Posterior vena cava (tissue), 2 donors: ENCODE data around the gene GJD4. TPM values are rescaled to one million over a fixed set of nuclear protein-coding genes. Genes with fewer than 3 reads are reported as not detected.

Experiments
- DNase-seq: peaks from one replicate; pipeline ENCODE4 v3.0.0-alpha.2; 2020; ENCODE audit warnings: low spot score
- intact Hi-C, 2 donors: fragments of 100-400 bp; cut with DNase I; formaldehyde crosslinking; loops; one replicate each; pipeline versions ENCODE4 v1.14.1 to v1.14.2; 2022 to 2023
- total RNA-seq, 2 donors: library from RNA; stranded (reverse); fragmentation: NEBNext Ultra II Directional; extraction: Animal tissue kit (Norgen Biotek cat#: 25700); gene quantifications; one replicate each; pipeline ENCODE4 v1.2.1, GENCODE V29; 2021
- donor health status: DM: yes; HTN: yes; CAD: no.
- donor health status: DM: yes; HTN: yes; CAD: no.

Gene GJD4
- total RNA-seq, 2 donors from 2014 or later = not detected

GRCh38 chr10:35576730-35577129 is 28.4 kb upstream of the GJD4 start:
- intact Hi-C loops = no loop called here
- DNase-seq = no peak

- intact Hi-C loops = no loop called here
- DNase-seq = no peak
Observed at GRCh38 chr10:35577926-35578617, 27.1 kb upstream of the GJD4 start.

GRCh38 chr10:35578618-35578956 is 26.6 kb upstream of the GJD4 start:
- no peak for DNase-seq
- intact Hi-C loops = no loop called here

- no peak for DNase-seq
- intact Hi-C loops = no loop called here
Observed at GRCh38 chr10:35579116-35579515, 26.0 kb upstream of the GJD4 start.

GRCh38 chr10:35579726-35580422 is 25.3 kb upstream of the GJD4 start:
- DNase-seq = no peak
- intact Hi-C loops = no loop called here

- intact Hi-C loops = no loop called here
- no peak for DNase-seq
Observed at GRCh38 chr10:35580423-35580770, 24.7 kb upstream of the GJD4 start.

GRCh38 chr10:35581655-35582054 is 23.5 kb upstream of the GJD4 start:
- no peak for DNase-seq
- intact Hi-C loops = no loop called here

- no peak for DNase-seq
Observed at GRCh38 chr10:35584946-35585345, 20.2 kb upstream of the GJD4 start.

GRCh38 chr10:35585356-35585755 is 19.8 kb upstream of the GJD4 start:
- intact Hi-C loops = no loop called here
- DNase-seq = no peak

More at GRCh38 chr10:35584946-35585345, 20.2 kb upstream of the GJD4 start:
- intact Hi-C loops = no loop called here

- intact Hi-C loops = no loop called here
Observed at GRCh38 chr10:35585903-35586535, 19.1 kb upstream of the GJD4 start.

GRCh38 chr10:35588836-35589235 is 16.3 kb upstream of the GJD4 start:
- DNase-seq = no peak
- intact Hi-C loops = no loop called here

More at GRCh38 chr10:35585903-35586535, 19.1 kb upstream of the GJD4 start:
- no peak for DNase-seq

- DNase-seq = no peak
- intact Hi-C loops = no loop called here
Observed at GRCh38 chr10:35592441-35592840, 12.7 kb upstream of the GJD4 start.

- intact Hi-C loops = no loop called here
- DNase-seq = no peak
Observed at GRCh38 chr10:35594115-35595079, 10.7 kb upstream of the GJD4 start.

- DNase-seq = no peak
- intact Hi-C loops = no loop called here
Observed at GRCh38 chr10:35595106-35595505, 10.0 kb upstream of the GJD4 start.

- intact Hi-C loops = no loop called here
- DNase-seq = no peak
Observed at GRCh38 chr10:35598379-35598778, 6.8 kb upstream of the GJD4 start.

GRCh38 chr10:35600193-35600592 is 4.9 kb upstream of the GJD4 start:
- DNase-seq = no peak
- intact Hi-C loops = loop anchor here in 1 of 2 donors (2.0 kb wide), 1 partner anchor 361 kb away; no protein-coding TSS in a partner anchor

GRCh38 chr10:35606430-35606829 is 1.3 kb downstream of the GJD4 start:
- intact Hi-C loops = no loop called here
- DNase-seq = no peak

GRCh38 chr10:35607475-35608327 is 2.6 kb downstream of the GJD4 start:
- intact Hi-C loops = no loop called here
- DNase-seq = no peak

- intact Hi-C loops = no loop called here
- no peak for DNase-seq
Observed at GRCh38 chr10:35608328-35608672, 3.2 kb downstream of the GJD4 start.
